Measurements from ENCODE around the gene ETV6.

Gene ETV6

DNA sequence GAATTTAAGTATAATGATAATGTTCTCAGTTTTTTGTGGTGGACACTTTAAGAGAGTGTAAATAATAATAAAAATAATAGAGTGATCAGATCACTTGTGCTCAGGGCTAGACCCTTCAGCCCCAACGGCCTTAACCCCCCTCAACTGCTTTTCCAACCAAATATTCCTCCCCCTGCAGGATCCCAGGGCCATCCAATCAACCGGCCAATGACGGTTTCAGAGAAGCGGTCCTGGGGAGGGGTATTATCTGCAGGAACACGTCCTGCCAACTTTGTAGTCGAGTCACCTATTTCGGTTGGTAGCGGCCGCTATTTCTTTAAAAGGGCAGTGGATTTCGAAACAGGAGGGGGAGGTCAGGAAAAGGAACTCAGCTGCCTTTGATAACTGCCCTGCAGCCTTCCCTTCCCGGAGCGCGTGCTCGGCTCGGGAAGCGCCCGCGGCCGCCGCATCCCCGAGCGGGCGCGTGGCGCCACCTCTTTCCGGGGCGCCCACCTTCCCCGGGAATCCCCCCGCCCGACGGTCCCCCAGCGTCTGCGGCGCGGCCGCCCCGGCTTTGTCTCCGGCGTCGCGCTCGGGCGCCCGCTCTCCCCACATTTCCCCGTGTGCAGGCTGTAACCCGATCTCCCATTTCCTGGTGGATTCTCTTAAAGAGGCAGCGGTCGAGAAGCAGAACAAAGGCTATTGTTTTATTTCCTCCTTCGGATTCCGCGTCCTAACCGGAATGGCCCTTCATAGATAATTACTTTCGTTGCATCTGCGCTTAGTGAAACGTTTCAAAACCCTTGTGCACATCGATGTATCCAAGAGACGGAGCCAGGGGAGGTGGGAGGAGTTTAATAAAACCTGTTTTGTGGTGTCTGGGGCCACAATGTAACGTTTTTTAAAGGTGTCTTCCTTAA lies 711 bp upstream of the ETV6 start:
- DNase-seq: peak; percentile 76

DNA sequence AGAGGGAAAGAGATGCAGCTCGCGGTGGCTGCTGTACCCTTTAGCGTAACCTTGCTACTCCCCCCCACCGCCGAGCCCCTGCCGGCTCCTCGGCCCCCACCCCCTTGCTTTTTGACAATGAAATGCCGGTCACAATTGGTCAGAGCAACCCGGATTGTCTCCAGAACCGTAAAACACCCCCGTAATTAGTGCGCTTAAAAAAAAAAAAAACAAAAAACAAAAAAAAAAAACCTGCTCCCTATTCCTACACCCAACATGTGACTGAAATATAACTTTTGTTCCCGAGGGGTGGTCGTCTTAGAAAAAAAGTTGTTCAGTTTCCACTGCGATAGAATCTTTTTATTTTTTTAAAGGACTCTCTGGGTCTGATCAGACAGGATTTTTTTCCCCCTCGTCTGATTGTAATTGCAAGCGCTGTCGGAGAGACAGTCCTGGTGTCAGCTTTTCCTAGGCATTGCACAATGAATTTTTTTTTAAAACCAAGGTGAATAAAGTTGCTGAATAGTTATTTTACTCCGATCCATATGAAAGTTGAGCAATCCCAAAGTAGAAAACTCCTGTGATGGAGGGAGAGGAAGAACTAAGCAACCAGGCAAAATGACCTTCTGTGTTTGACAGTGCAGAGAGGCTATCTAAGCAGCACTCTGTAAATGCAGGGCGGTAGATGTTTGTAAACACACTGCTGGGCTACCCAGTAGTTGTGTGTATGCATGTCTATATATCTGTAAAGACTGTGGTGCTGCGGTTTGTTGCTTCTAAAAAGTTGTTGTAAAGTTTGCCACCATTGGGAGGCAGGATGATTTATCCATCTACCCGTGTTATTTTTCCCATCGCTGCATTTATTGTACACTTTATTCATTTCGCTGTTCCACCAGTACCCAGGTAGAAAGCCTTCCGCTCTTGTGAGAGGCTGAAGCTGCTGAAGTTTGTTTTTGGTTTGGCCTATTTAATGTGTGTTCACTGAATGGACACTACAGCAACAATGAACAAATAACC lies 1.1 kb downstream of the ETV6 start:
- peak; percentile 19 for DNase-seq

DNA sequence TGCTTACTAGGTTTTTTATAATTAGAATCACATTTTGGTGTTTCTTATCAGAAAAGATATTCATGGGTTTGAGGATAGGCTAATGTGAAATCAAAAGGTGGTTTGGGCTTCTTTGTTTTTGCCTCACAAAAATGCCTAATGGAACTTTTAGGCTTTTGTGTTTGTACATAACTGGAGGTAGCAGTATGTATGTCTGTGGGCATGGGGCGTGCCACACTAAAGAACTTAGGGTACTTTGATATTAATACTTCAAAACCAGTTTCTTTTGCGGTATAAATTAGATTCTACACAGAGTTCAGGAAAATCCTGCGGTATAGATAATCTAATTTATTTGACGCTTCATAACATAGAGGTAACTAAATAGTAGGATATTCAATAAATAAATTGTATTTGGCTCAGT lies 1.9 kb downstream of the ETV6 start:
- DNase-seq: peak; percentile 33

DNA sequence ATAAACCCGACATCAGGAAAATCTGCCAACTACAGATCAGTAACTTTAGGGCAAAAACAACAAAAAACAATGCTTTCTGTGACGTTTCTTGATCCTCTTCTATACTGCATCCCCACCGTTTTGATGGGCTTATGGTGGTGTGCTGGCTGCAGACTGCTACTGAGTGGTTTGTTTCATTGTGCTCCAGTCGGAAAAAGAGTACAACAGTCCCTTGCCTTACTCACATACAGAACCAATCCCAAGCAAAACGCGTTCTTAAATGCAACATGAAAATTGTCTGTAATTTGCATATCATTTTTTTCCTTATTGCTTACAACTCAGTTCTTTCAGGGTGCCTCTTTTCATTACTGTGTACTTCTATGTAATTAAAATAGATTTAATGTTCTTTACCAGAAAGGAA lies 2.3 kb downstream of the ETV6 start:
- no peak for DNase-seq

DNA sequence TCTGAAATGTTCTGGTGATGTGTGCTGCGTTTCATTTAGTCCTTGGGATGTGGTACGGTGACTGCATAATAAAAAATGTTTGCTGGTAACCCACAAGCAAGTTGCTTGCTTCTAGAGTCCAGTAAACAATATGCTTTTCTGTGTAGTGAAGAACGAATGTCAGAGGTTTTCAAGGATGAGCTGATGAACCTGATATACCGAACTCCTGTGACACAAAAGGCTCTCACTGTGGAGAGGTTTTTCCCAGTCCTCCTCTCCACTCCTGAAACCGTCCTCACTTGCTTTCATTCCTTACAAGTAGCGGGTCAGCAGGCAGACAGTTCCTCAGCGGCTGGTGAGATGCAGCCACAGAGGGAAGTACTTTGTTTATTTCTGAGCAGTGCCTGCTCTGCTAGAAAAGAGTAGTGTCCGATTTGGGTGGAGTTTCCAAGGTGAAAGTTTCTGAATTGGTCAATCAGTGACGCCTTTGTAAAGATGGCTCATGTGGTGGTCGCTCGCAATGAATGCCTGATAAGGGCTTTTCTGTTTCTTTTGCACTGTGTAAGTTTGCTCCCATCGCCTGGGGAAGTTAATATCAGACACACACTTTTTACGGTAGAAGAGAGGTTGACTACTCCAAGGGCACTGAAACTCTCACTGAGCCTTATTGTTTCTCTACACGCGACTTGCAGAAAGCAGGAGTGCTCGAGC lies 3.0 kb downstream of the ETV6 start:
- no peak for DNase-seq

DNA sequence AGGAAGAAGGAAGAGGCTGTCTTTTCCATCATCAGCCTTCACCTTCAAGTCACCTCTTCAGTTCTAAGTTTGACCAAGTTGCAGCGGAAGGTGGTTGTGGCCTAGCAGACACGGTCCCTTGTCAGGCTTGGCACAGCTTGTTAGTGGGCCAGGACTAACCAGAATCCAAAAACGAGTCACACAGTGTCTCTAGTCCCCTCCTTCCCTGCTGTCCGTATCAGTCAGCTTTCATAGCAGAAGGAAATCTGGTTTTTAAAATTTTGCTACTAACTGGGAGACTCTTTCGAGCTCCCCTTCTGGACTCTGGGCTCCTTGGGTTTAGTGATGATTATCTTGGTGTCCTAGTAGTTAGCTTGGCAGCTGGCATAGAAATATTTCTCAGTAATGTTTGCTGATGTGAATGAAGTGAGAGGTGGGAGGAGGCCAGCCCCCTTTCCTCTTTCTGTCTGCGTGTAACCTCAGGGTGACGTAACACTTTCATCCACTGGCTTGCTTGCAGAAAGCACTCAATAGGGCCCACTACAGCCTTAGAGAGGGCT lies 3.8 kb downstream of the ETV6 start:
- no peak for DNase-seq

DNA sequence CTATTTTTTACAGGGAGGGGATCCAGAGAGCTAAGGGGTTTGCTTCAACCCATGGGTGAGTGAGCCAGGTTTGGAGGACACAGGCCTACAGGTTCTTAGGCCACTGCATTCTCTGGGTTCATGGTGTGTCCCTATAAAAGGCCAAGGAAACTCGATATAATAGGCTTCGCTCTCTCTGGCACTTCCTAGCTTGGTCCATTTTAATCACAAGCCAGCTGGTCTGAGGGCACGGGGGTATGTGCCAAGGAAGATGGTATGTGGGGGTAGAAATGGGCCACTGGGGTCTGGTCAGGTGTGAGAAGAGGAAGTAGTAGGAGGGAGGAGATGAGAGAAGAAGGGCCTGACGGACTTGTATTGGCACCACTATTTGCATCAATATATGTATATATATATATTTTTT lies 4.9 kb downstream of the ETV6 start:
- DNase-seq: no peak

DNA sequence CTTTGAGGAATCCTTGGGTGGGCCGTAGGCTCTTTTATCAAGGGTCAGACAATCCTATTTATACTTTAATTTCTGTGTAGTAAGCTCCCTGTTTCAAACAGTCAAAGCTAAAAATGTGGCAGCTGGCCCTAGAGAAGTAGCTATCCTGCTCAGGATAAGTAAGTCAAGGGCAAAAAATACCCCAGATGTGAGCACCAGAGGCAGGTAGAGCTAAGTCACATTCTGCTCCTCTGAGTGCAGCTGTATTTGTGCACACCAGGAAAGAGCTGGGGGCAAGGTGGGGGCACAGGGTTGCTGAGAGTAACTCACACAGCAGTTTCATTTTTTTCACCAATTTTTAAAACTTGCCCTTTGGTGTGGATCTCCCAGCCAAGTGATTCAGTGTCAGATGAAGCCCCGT lies 5.3 kb downstream of the ETV6 start:
- DNase-seq: no peak

DNA sequence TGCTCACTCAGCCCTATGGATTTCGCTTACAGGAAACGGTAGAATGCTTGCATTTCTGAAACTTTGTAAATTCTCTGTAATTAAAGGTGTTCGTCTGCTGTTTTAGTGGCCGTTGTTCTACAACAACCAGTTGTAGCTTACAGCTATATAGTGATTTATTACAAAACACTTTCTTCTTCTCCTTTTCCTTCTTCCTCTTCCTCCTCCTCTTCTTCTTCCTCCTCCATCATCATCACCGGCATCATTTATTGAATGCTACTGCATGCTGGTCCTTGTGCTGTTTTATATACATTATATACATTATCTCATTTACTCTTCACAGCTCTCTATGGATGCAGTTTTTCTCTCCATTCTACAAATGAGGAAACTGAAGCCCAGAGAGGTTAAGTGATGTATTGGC lies 6.4 kb downstream of the ETV6 start:
- DNase-seq: no peak

DNA sequence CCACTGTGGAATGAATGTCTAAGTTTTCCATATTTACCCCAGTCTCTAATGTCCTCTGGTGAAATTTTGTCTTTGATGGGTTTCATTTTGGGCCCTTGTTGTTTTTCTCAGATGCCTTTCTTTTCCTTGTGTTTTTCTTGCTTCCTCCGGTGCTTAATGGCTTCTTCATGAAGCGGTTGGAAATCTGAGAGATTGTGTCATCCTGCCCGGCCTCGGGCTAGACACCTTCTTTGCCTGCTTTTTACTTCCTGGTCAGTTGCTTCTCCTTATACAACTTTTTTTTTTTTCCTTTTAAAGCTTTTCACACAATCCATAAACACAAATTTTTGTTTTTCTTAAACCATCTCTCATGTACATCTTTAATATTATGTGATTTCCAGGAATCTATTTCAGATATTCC lies 7.1 kb downstream of the ETV6 start:
- DNase-seq: no peak

DNA sequence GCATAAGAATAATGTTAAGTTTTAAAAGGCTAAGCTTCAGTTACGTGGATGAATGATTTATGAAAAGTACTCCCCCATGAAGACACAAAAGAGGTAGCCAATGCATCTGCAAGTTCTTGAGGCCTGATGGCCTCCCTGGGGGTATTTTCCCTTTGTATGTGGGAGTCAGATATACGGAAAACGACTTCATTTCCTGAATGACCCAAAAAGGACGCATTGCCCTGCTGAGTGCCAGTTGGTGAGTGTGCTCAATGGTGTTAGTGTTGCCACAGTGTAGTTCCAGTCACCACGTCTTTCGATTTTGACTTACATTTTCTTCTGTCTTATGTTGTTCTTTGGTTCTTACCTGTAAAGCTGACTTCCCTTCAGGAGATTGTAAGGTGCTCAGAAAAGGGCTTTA lies 8.0 kb downstream of the ETV6 start:
- DNase-seq: no peak

DNA sequence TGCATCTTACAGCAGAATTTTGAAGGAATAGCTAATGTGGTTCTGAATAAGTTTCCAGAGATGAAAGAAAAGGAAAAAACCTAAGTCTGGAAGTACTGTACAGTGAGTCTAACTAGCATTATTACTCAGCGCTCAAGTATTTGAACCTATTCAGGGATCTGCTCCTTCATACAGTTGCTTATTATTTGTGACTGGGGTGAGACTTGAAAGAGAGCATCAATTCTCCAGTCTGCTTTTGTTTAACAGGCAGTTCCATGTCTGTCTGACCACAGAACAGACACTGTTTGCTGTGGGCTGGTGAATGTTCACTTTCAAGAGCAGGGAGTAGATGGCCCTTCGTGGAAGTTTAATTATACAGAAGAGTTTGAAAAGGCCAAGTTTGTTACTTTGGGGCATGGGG lies 9.3 kb downstream of the ETV6 start:
- DNase-seq: no peak

DNA sequence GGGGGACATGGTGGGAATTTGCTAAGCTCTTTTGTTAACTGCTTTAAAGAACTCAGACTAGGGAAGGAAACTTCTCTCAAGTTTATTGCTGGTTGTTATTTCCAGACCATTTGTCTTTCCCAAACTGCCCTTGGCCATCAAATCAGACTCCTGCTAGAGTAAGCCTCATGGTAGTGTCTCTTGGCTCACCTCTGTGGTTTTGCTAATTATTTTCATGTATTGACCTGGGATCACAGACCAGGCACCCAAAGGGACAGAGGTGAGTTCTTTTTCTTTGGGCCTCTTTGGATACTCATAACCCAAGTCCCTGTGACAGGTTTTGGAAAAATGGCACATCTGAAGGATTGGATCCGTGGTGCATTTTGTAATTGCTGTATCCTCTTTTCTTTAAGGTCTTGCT lies 11.2 kb downstream of the ETV6 start:
- no peak for DNase-seq

DNA sequence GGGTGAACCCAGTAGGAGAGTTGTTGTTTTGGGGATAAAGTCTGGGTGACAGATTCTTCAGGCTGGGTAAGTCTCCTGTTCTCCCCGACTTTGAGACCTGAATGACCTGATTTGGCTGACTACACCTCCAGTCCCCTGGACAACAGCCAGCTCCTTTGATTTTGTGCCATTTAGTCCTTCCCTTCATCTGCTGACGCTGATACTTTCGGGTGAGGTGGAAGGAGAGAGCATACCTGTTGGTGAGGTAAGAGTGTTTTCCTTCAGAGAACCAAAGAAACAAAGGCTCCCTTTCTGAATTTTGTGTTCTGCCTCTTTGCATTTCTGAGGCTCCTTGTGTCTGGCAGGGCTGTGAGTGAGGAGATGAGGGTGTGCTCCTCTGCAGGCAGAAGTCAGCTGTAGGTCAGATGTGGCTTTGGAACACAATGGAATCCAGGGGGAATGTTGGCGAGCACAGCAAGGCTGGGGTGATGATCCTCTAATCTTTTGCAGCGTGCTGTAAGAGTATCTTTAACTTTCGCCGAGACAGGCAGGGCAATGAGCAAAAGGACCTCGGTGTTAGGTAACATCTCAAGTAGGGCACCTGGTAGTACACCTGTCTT lies 12.1 kb downstream of the ETV6 start:
- no peak for DNase-seq

DNA sequence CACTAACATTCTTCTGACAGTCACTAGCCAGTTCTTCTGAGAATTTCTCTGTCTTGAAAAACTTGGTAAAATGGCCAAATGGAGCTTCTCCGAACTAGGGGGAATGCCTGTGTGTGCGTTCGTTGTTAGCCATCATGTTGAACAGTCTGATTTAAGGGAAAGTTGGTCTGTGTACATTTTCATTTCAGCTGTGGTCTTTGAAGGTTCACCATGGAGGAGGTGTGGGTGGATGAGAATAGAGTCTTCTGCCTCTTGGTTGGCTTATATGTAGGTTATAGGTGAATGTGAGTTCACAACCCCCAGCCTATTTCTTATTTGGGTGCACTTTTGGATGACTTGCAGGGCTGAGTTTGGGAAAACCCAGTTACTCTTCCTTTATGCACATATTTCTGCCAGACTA lies 12.9 kb downstream of the ETV6 start:
- no peak for DNase-seq

DNA sequence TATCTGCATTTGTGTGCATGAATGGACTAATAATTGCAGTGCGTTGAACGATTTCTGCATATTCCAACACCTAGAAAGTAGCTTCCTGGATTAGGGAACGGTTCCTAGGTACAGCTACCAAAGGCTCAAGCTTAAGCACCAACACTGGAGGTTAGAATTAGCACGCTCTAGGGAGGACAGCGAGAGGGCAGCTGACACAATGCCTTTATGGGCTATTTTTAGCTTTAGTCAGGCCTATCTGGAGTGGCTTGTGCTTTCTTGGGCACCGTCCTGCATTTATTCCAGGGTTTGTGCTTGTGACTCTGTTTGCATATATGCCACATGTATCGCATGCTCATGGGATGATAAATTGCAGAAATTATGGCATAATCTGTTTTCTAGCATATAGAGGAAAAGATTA lies 13.7 kb downstream of the ETV6 start:
- DNase-seq: no peak

DNA sequence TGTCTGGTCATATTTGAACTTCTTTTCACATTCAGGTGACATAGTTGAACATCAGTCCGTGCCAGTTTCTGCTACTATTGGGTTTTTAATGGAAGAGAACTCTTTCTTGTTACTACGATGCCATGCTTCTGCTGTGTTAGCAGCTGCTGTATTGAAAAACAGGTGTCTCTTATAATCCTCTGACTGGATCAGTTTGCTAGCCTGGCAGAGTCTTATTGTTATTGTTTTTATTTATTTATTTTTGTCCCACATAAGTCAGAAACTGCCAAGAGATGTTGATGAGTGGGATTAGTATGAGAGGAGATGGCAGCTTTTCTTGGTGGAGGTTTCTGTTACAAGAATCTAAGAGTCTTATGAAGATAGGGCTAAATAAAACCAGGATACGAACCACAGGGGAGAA lies 14.6 kb downstream of the ETV6 start:
- DNase-seq: no peak

DNA sequence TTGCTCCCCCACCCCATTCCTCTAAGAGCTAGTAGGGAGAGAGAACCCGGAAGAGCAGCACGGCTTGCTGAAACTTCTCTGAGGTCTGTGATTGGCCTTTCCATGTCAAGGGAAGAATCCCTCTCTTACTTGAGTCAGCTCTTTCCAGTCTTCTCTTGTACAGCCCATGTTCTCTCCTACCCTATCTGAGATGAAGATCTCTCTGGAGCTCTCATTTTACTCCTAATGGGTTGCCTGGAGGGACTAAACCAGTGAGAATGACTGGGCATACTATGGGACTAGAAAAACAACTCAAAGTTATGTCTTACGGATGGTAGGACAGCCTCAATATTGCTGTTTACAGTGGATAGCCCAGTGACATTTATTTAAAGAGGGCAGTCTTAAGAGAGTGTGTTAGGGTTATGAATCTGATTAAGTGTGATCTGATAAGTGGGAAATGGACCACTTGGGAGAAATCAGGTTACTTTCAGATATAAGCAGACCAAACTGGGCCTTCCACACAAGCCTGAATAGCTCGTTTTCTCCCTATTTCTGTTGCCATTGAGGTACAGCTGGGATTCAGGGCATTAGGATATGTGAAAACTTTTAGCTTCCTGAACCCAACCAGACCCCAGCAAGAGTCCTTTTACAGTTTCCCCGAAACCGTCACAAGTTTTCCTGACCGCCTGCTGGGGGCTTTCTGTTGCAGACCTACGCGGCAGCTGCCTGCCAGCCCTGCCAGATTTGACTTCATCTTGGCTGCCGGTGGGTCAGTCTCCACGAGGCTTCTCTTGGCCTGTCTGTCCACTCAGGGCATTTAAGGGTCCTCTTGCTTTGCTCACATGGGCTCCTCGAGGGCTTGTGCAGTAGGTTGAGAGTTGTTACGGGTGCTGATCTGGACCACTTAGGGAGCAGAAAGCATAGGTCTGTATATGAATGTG lies 16.9 kb downstream of the ETV6 start:
- DNase-seq: no peak

DNA sequence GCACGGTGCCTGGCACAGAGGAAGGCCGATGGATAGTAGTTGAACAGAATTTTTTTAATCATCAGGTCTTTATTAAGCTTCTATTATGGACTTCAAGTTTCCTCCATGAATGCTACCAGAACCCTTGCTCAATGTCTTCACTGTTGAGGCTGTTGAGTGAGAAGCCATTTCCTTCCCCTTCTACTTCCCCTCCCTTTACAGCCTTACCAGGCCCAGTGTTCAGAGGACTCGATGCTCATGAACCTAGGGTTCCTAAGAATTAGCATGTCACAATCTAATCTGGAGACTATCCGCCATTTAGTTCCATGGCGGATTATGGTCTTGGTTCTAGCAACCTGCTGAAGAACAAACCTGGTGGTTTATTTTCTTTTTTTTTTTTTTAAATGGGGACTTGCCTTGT lies 17.7 kb downstream of the ETV6 start:
- no peak for DNase-seq

DNA sequence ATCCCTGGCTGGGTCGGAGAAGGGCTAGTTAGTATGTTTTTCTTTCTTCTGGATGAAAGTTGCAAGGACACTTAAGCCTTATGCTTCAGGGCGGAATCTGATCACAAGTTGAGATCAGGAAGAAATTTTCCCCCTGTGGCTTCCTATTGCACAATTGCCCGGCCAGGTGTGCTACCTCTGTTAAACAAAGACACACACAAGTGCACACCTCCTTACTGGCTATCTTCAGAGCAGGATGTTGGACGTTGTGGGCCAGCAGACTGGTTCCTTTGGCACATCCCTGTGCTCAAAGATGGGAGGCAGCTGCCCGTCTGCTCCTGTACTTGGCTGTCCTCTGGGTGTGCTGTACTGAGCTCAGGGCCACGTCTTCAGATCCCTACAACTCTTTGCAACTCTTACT lies 19.1 kb downstream of the ETV6 start:
- no peak for DNase-seq

DNA sequence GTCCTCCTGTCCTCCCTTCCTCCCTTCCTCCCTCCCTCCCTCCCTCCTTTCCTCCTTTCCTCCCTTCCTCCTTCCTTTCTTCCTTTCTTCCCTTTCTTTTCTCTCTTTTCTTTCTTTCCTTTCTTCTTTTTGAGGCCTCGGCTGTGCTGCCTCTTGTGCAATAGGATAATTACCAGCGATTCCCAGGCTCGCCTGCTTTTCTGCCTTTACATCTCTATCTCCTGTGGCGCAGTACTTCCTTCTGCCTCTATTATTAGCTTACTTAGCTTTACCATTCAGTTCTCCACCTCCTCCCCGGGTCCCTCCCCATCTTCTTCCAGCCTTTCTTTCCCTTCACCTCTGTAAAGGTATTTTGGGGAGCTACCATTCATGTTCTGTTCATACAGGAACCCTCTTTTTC lies 19.9 kb downstream of the ETV6 start:
- no peak for DNase-seq

Data from central memory CD4-positive, alpha-beta T cell (primary cell).